H1 (cell line): ENCODE results near the gene LDLRAD4. TPM values are rescaled to one million over a fixed set of nuclear protein-coding genes. Genes with fewer than 3 reads are reported as not detected.

Experiments used
- CTCF ChIA-PET: fragments of 300-600 bp; sonication (Branson Sonifier 250); formaldehyde crosslinking; loops from one replicate; lab custom pipeline; 2021; ENCODE audit not compliant: partially characterized antibody; lab: Charles Lee
- POLR2A ChIA-PET: fragments of 300-600 bp; sonication (Branson Sonifier 250); formaldehyde crosslinking; loops from one replicate; lab custom pipeline; 2021; ENCODE audit warnings: inconsistent platforms; ENCODE audit not compliant: partially characterized antibody; lab: Charles Lee
- DNase-seq, 2 experiments: peaks; one replicate each; pipeline versions ENCODE4 v3.0.0 to v3.0.0-alpha.2; 2010 to 2022; ENCODE audit warnings: low spot score in 2 of 2, low read depth in 1 of 2, mixed read lengths in 1 of 2
- FAIRE-seq: peaks from 2 replicates; lab custom pipeline; 2011; peaks lifted over from hg19 to GRCh38; lab: Jason Lieb, UNC
- H2AFZ ChIP-seq: 2 replicates; pipeline ENCODE4 v1.8.1; 2012; ENCODE audit warnings: low read length, inconsistent platforms
- H2AK5ac ChIP-seq: 2 replicates; pipeline ENCODE4 v1.6.1; 2013; ENCODE audit warnings: low read depth, low read length
- H2BK120ac ChIP-seq: replicated peaks from 2 replicates; pipeline ENCODE3; 2013; ENCODE audit warnings: low read depth, low read length, inconsistent platforms
- H2BK12ac ChIP-seq: 2 replicates; pipeline ENCODE4 v1.6.1; 2013; ENCODE audit warnings: low read depth, low read length
- H2BK15ac ChIP-seq: 2 replicates; pipeline ENCODE4 v1.6.1; 2013; ENCODE audit warnings: low read length
- H2BK20ac ChIP-seq: 2 replicates; pipeline ENCODE4 v1.6.1; 2013; ENCODE audit warnings: low read length
- H2BK5ac ChIP-seq: 2 replicates; pipeline ENCODE4 v1.6.1; 2013; ENCODE audit warnings: low read depth, low read length
- H3K14ac ChIP-seq: 2 replicates; pipeline ENCODE4 v1.6.1; 2013; ENCODE audit warnings: inconsistent platforms; ENCODE audit not compliant: insufficient read length
- H3K18ac ChIP-seq: 2 replicates; pipeline ENCODE4 v1.6.1; 2013; ENCODE audit warnings: low read length; ENCODE audit errors: extremely low read depth
- H3K23ac ChIP-seq: 2 replicates; pipeline ENCODE4 v1.6.1; 2013; ENCODE audit warnings: inconsistent platforms; ENCODE audit not compliant: insufficient read length
- H3K23me2 ChIP-seq: 2 replicates; pipeline ENCODE4 v1.6.1; 2013; ENCODE audit warnings: low read depth, low read length
- H3K27ac ChIP-seq: 2 replicates; pipeline ENCODE4 v1.6.1; 2011; ENCODE audit warnings: low read depth, low read length, inconsistent platforms
- H3K27me3 ChIP-seq, 4 experiments: replicated peaks in 1 of 4; 1 replicate in 1 of 4; 2 replicates in 3 of 4; pipeline versions ENCODE4 v1.6.1 to v1.8.1; 2011 to 2013; ENCODE audit warnings: low read length in 3 of 4, mild to moderate bottlenecking in 3 of 4, inconsistent platforms in 2 of 4, mixed read lengths in 2 of 4, moderate library complexity in 1 of 4; ENCODE audit not compliant: control insufficient read depth in 3 of 4, insufficient read depth in 3 of 4; ENCODE audit errors: extremely low read depth in 1 of 4
- H3K36me3 ChIP-seq, 4 experiments: 2 replicates each; pipeline versions ENCODE4 v1.6.1 to v1.8.1; 2011 to 2013; ENCODE audit warnings: mild to moderate bottlenecking in 4 of 4, low read length in 3 of 4, moderate library complexity in 2 of 4, control low read depth in 1 of 4, inconsistent platforms in 1 of 4; ENCODE audit not compliant: insufficient read depth in 4 of 4, control insufficient read depth in 2 of 4
- H3K4ac ChIP-seq: replicated peaks from 2 replicates; pipeline ENCODE3; 2013; ENCODE audit warnings: low read length, low read depth, mixed read lengths, inconsistent platforms; ENCODE audit not compliant: insufficient read length
- H3K4me1 ChIP-seq, 4 experiments: replicated peaks in 1 of 4; 1 replicate in 1 of 4; 2 replicates in 3 of 4; pipeline versions ENCODE4 v1.6.1 to v1.8.1; 2011 to 2013; ENCODE audit warnings: low read length in 3 of 4, inconsistent platforms in 2 of 4, mixed read lengths in 1 of 4; ENCODE audit not compliant: insufficient read depth in 4 of 4, control insufficient read depth in 3 of 4
- H3K4me2 ChIP-seq, 2 experiments: 2 replicates each; pipeline versions ENCODE4 v1.6.1 to v1.8.1; 2011 to 2013; ENCODE audit warnings: low read depth in 2 of 2, low read length in 2 of 2, control low read depth in 1 of 2, inconsistent platforms in 1 of 2, mild to moderate bottlenecking in 1 of 2; ENCODE audit not compliant: insufficient read depth in 1 of 2
- H3K4me3 ChIP-seq, 4 experiments: fragments of 200-600, 300-600 bp in 1 of 4; sonication (generic), shearing (Covaris generic), sonication (Bioruptor Twin) in 1 of 4; 2 replicates each; pipeline versions ENCODE4 v1.5.1 to v1.8.1; 2011 to 2016; ENCODE audit warnings: low read length in 4 of 4, low read depth in 3 of 4, control low read depth in 2 of 4, inconsistent platforms in 2 of 4, mild to moderate bottlenecking in 2 of 4, mixed read lengths in 1 of 4, moderate library complexity in 1 of 4; ENCODE audit not compliant: insufficient read depth in 2 of 4; ENCODE audit errors: extremely low read depth in 1 of 4
- H3K56ac ChIP-seq: replicated peaks from 2 replicates; pipeline ENCODE3; 2013; ENCODE audit warnings: low read depth, mild to moderate bottlenecking, mixed read lengths, low read length, inconsistent platforms; ENCODE audit not compliant: insufficient read length
- H3K79me1 ChIP-seq: 2 replicates; pipeline ENCODE4 v1.6.1; 2013; ENCODE audit warnings: low read depth, low read length, control low read depth
- H3K79me2 ChIP-seq, 2 experiments: 2 replicates each; pipeline versions ENCODE4 v1.6.1 to v1.8.1; 2012 to 2013; ENCODE audit warnings: low read length in 2 of 2, mild to moderate bottlenecking in 2 of 2, inconsistent platforms in 1 of 2; ENCODE audit not compliant: insufficient read depth in 2 of 2, control insufficient read depth in 1 of 2
- H3K9ac ChIP-seq, 4 experiments: replicated peaks in 1 of 4; 1 replicate in 1 of 4; 2 replicates in 3 of 4; pipeline versions ENCODE4 v1.6.1 to v1.8.1; 2011 to 2013; ENCODE audit warnings: low read depth in 3 of 4, low read length in 3 of 4, control low read depth in 2 of 4, mild to moderate bottlenecking in 2 of 4, moderate library complexity in 2 of 4, inconsistent platforms in 1 of 4; ENCODE audit errors: extremely low read depth in 1 of 4
- H3K9me3 ChIP-seq, 2 experiments: 2 replicates each; pipeline versions ENCODE4 v1.6.1 to v1.8.1; 2012 to 2013; ENCODE audit warnings: mild to moderate bottlenecking in 2 of 2, moderate library complexity in 2 of 2, control low read depth in 1 of 2, inconsistent platforms in 1 of 2, low read depth in 1 of 2, low read length in 1 of 2, mixed read lengths in 1 of 2; ENCODE audit not compliant: insufficient read depth in 2 of 2
- H4K20me1 ChIP-seq, 2 experiments: replicated peaks in 1 of 2; 2 replicates each; pipeline versions ENCODE3 to v1.8.1; 2011 to 2013; ENCODE audit warnings: inconsistent platforms in 2 of 2, low read length in 2 of 2, mild to moderate bottlenecking in 1 of 2; ENCODE audit not compliant: insufficient read depth in 2 of 2, control insufficient read depth in 1 of 2
- H4K5ac ChIP-seq: 2 replicates; pipeline ENCODE4 v1.6.1; 2013; ENCODE audit warnings: low read length, low read depth, mixed read lengths, inconsistent platforms; ENCODE audit not compliant: insufficient read length
- H4K8ac ChIP-seq: 2 replicates; pipeline ENCODE4 v1.8.0; 2013; ENCODE audit warnings: mild to moderate bottlenecking, moderate library complexity, low read length, inconsistent platforms; ENCODE audit not compliant: insufficient read depth; ENCODE audit errors: extremely low read depth
- H4K91ac ChIP-seq: replicated peaks from 2 replicates; pipeline ENCODE3; 2013; ENCODE audit warnings: low read length, mixed read lengths, inconsistent platforms; ENCODE audit not compliant: insufficient read length
- ASH2L ChIP-seq: fragments of 200-600, 300-600 bp; sonication (generic); IDR thresholded peaks from one replicate; pipeline ENCODE4 v1.7.1; 2017; ENCODE audit warnings: low read length
- BACH1 ChIP-seq: IDR thresholded peaks from 2 replicates; pipeline ENCODE4 v1.6.1; 2012; ENCODE audit warnings: low read length, improper control_type of control experiment
- EZH2 ChIP-seq: fragments of 200-600 bp; sonication (generic); IDR thresholded peaks from 2 replicates; pipeline ENCODE4 v1.7.1; 2012; ENCODE audit warnings: low read depth, mild to moderate bottlenecking, moderate library complexity, low read length, inconsistent platforms; ENCODE audit not compliant: severe bottlenecking
- KDM5A ChIP-seq: fragments of 200-600 bp; IDR thresholded peaks from 2 replicates; pipeline ENCODE4 v1.7.1; 2012; ENCODE audit warnings: mild to moderate bottlenecking, low read length, inconsistent platforms, mixed read lengths
- MAFK ChIP-seq: IDR thresholded peaks from 2 replicates; pipeline ENCODE4 v1.6.1; 2012; ENCODE audit warnings: low read depth, mild to moderate bottlenecking, improper control_type of control experiment, low read length
- NANOG ChIP-seq: IDR thresholded peaks from 2 replicates; pipeline ENCODE4 v1.6.1; 2011; ENCODE audit warnings: low read length, low read depth, mild to moderate bottlenecking, inconsistent platforms; ENCODE audit not compliant: insufficient read depth, poor library complexity, severe bottlenecking
- POLR2A ChIP-seq, 2 experiments: IDR thresholded peaks; 1 replicate in 1 of 2; 2 replicates in 1 of 2; pipeline ENCODE4 v1.6.1; 2011; ENCODE audit warnings: low read depth in 2 of 2, low read length in 2 of 2, mild to moderate bottlenecking in 2 of 2; ENCODE audit errors: control extremely low read depth in 1 of 2
- SP2 ChIP-seq: IDR thresholded peaks from 2 replicates; pipeline ENCODE4 v1.6.1; 2012; ENCODE audit warnings: mild to moderate bottlenecking, low read length, inconsistent platforms
- WGBS, 2 experiments: shearing (Covaris generic) in 1 of 2; methylation state at CpG; one replicate each; pipeline versions ENCODE4 v1.1.6 to v1.1.7; 2013 to 2015; ENCODE audit warnings: low lambda C conversion rate in 2 of 2, mixed read lengths in 2 of 2, inconsistent platforms in 1 of 2, low coverage in 1 of 2, missing lambda C conversion rate in 1 of 2; ENCODE audit not compliant: insufficient replicate concordance in 2 of 2, insufficient coverage in 1 of 2, insufficient read length in 1 of 2; ENCODE audit errors: extremely low coverage in 1 of 2, missing lambda C conversion rate in 1 of 2; 5-methylcytosine and 5-hydroxymethylcytosine counted together
- polyA plus RNA-seq, 7 experiments: library from polyadenylated mRNA; depleted of rRNA in 3 of 7; stranded (reverse) in 5 of 7; unstranded in 2 of 7; fragments of >200 nt in 5 of 7; fragments of 200-250 nt in 2 of 7; gene quantifications; 1 replicate in 5 of 7; 2 replicates in 1 of 7; 4 replicates in 1 of 7; pipeline versions ENCODE4 v1.2.1 to v1.2.3, GENCODE V29; 2011 to 2013; ENCODE audit warnings: missing spikeins in 2 of 7, mixed read lengths in 2 of 7
- total RNA-seq: library from RNA; stranded (reverse); fragmentation: NEBNext Ultra II Directional; extraction: Animal tissue kit (Norgen Biotek cat#: 25700); gene quantifications from 2 replicates; pipeline ENCODE4 v1.2.1, GENCODE V29; 2021
- TF ChIP-seq, protein P1 (sequence below): IDR thresholded peaks from 2 replicates; pipeline ENCODE4 v1.6.1; 2011; ENCODE audit warnings: low read depth, mild to moderate bottlenecking, low read length; ENCODE audit not compliant: insufficient read depth

LDLRAD4 gene
- total and polyA plus RNA-seq, 2 of the 8 experiments (the other 6 are each of a cell fraction or from before 2014, with no cell fraction given) = 0.77 to 1.4 TPM

GRCh38 chr18:13364721-13365205, 146.2 kb downstream of the LDLRAD4 start:
- no peaks in the 10 kb centered on the region for H3K79me2 ChIP-seq
- no peak overlapping the region for H2AK5ac ChIP-seq
- H2BK5ac ChIP-seq = no peak overlapping the region
- no peak overlapping the region for H3K27ac ChIP-seq
- H2BK12ac ChIP-seq = peak overlapping the region; percentile 27; the same call in 1 of the 2 replicates
- WGBS, 2 experiments = 74% methylated on average over 7 of the region's 7 CpGs; no CpG with 5 or more reads in 1 of the 2 experiments
- H4K91ac ChIP-seq = no peak overlapping the region
- peaks cover 0 to 4% (median under 1%) of the 10 kb centered on the region in 4 experiments; a peak in 2 of 7 replicates for H3K4me1 ChIP-seq
- no peak overlapping the region for H3K4me2 ChIP-seq
- no peaks in the 10 kb centered on the region for H3K23me2 ChIP-seq
- H3K9me3 ChIP-seq = no peaks in the 10 kb centered on the region
- DNase-seq = no peak
- H4K5ac ChIP-seq = no peak overlapping the region
- H3K18ac ChIP-seq = no peak overlapping the region
- no peaks in the 10 kb centered on the region for H3K79me1 ChIP-seq
- no peak overlapping the region for H3K56ac ChIP-seq
- ChIA-PET POLR2A (interaction anchor here (0.6 kb wide), 1 partner anchor 47 kb away, joined by 3 read pairs; no protein-coding TSS in a partner anchor), CTCF (interaction anchor here (0.6 to 1.7 kb wide), 5 partner anchors 8 to 265 kb away, joined by 3 to 4 read pairs (median 3); no protein-coding TSS in a partner anchor)
- no peaks in the 10 kb centered on the region; a peak in 1 of 8 replicates for H3K36me3 ChIP-seq
- H3K23ac ChIP-seq = no peak overlapping the region
- no peak overlapping the region for H3K9ac ChIP-seq
- H3K4me3 ChIP-seq = no peak overlapping the region
- FAIRE-seq = no peak
- H2BK15ac ChIP-seq = no peak overlapping the region
- peak overlapping the region; percentile 73; the same call in 1 of the 2 replicates for H2AFZ ChIP-seq
- no peaks in the 10 kb centered on the region for H4K20me1 ChIP-seq
- H2BK20ac ChIP-seq = no peak overlapping the region
- H4K8ac ChIP-seq = no peak overlapping the region
- no peak overlapping the region for H3K14ac ChIP-seq
- H3K4ac ChIP-seq = no peak overlapping the region
- no peak overlapping the region for H2BK120ac ChIP-seq
- no peak for TF ChIP-seq MAFK
- TF ChIP-seq EZH2 = no peak
- TF ChIP-seq NANOG = no peak
- TF ChIP-seq SP2 = no peak
- TF ChIP-seq POLR2A (IDR thresholded peaks at IDR 0.05; ENCODE audit: control extremely low read depth in 1 of 2, low read depth in 2 of 2, low read length in 2 of 2) = no peak
- TF ChIP-seq, protein P1, sequence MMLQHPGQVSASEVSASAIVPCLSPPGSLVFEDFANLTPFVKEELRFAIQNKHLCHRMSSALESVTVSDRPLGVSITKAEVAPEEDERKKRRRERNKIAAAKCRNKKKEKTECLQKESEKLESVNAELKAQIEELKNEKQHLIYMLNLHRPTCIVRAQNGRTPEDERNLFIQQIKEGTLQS = no peak
- no peak for TF ChIP-seq BACH1
- TF ChIP-seq KDM5A = no peak
- TF ChIP-seq ASH2L = no peak
- H3K27me3 ChIP-seq = no peaks in the 10 kb centered on the region; a peak in 1 of 7 replicates
